ENCODE results near the gene IL12RB2.

GRCh38 chr1:67316918-67317317 is 9.2 kb downstream of the IL12RB2 start:
- TF ChIP-seq POLR2AphosphoS5 (IDR thresholded peaks at IDR 0.05; ENCODE audit: low read depth, low read length) (no peak), SIN3A (IDR thresholded peaks at IDR 0.05; ENCODE audit: borderline replicate concordance, insufficient read depth, low read length) (no peak)

Data from PFSK-1 (cell line).